Natural killer cell (primary cell): ENCODE measurements around the gene CMTM4. TPM values are rescaled to one million over a fixed set of nuclear protein-coding genes. Genes with fewer than 3 reads are reported as not detected.

Experiments used
- ATAC-seq, 3 donors: fragments of 150-1000 bp in 2 of 3; fragments of 200-7000 bp in 1 of 3; cut with Tn5 transposase; 1 replicate in 1 of 3; 2 replicates in 2 of 3; pipeline ENCODE4 v1.10.0; 2021; ENCODE audit warnings: mild to moderate bottlenecking in 2 of 3, moderate library complexity in 2 of 3
- DNase-seq, 2 donors: peaks; one replicate each; pipeline versions ENCODE4 v3.0.0 to v3.0.0-alpha.2; 2013 to 2021; ENCODE audit warnings: mixed read lengths in 1 of 2
- H3K27ac ChIP-seq: one replicate; pipeline ENCODE4 v1.5.1; 2013; ENCODE audit warnings: mild to moderate bottlenecking, low read length
- H3K27me3 ChIP-seq: one replicate; pipeline ENCODE4 v1.6.1; 2013; ENCODE audit warnings: low read length; ENCODE audit not compliant: control insufficient read depth, insufficient read depth
- H3K36me3 ChIP-seq: one replicate; pipeline ENCODE4 v1.6.1; 2013; ENCODE audit warnings: low read length; ENCODE audit not compliant: control insufficient read depth, insufficient read depth
- H3K4me1 ChIP-seq: one replicate; pipeline ENCODE4 v1.6.1; 2013; ENCODE audit warnings: low read length; ENCODE audit not compliant: control insufficient read depth, insufficient read depth
- H3K4me3 ChIP-seq: one replicate; pipeline ENCODE4 v1.5.1; 2013; ENCODE audit warnings: low read length
- H3K9me3 ChIP-seq: one replicate; pipeline ENCODE4 v1.6.1; 2013; ENCODE audit warnings: low read length; ENCODE audit not compliant: control insufficient read depth, insufficient read depth
- H3K27ac Mint-ChIP-seq, 2 donors: one replicate each; pipeline ENCODE4 v1.8.0; 2022; ENCODE audit warnings: mild to moderate bottlenecking in 2 of 2, mixed read lengths in 2 of 2, moderate library complexity in 1 of 2
- H3K27me3 Mint-ChIP-seq, 2 donors: one replicate each; pipeline ENCODE4 v1.8.0; 2022; ENCODE audit warnings: low read depth in 2 of 2, mixed read lengths in 2 of 2
- H3K36me3 Mint-ChIP-seq: one replicate; pipeline ENCODE4 v1.8.0; 2022; ENCODE audit warnings: mixed read lengths
- H3K4me1 Mint-ChIP-seq, 2 donors: one replicate each; pipeline ENCODE4 v1.8.0; 2022; ENCODE audit warnings: mixed read lengths in 2 of 2
- H3K4me3 Mint-ChIP-seq: one replicate; pipeline ENCODE4 v1.8.0; 2022; ENCODE audit warnings: mild to moderate bottlenecking, moderate library complexity, mixed read lengths
- H3K9me3 Mint-ChIP-seq, 2 donors: one replicate each; pipeline ENCODE4 v1.8.0; 2022; ENCODE audit warnings: mixed read lengths in 2 of 2
- WGBS: methylation state at CpG from one replicate; pipeline ENCODE4 v1.1.7; 2013; ENCODE audit warnings: missing lambda C conversion rate; ENCODE audit not compliant: insufficient coverage; 5-methylcytosine and 5-hydroxymethylcytosine counted together
- intact Hi-C: fragments of 100-400 bp; cut with micrococcal nuclease; formaldehyde crosslinking; loops from one replicate; pipeline ENCODE4 v1.14.2; 2022
- total RNA-seq, 4 donors: library from RNA; stranded (reverse); fragments of 120-200 nt in 1 of 4; gene quantifications; one replicate each; pipeline versions ENCODE4 v1.2.3 to v1.2.4, GENCODE V29; 2013 to 2022
- TF ChIP-seq, protein P1 (sequence below): fragments of 200-600 bp; IDR thresholded peaks from one replicate; pipeline ENCODE4 v1.8.0; 2022; ENCODE audit warnings: antibody characterized with exemption

Gene CMTM4
- total RNA-seq, 3 donors from 2014 or later (not counting 1 experiment from before 2014, with no cell fraction given): 0.61 to 1.4 (median 0.85) TPM

DNA sequence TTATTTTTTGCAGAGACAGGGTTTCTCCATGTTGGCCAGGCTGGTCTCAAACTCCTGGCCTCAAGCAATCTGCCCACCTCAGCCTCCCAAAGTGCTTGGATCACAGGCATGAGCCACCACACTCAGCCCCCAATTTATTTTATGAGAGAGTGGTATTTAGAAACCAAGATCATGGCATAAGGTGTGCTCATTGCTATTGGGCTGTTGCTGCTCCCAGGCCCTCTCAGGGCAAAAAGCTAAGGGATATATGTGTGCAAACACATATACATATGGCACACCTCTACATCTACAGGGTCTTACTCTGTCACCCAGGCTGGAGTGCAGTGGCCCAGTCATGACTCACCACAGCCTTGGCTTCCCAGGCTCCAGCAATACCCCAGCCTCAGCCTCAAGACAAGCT lies 15.0 kb upstream of the CMTM4 start:
- ATAC-seq (no peak), DNase-seq (no peak)

DNA sequence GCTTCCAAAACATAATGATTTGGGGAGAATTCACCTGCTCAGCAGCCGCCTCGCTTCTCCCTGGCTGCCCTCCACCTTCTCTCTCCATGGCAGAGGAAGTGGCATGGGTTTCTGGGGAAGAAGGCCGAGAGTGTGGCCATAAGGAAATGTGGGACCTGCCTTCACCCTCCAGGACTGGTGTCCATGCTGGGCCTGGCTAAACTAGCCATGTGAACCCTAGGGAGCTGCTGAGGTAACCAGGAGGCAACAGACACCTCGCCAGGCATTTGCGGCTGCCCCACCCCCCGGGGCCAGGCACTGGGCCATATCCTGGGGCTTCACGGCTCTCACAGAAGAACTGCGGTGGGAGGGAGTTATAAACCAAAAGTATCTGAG lies 9.9 kb upstream of the CMTM4 start:
- DNase-seq (no peak), ATAC-seq (no peak)
- Mint-ChIP-seq H3K4me3 (no peak overlapping the region), H3K9me3 (no peaks in the 10 kb centered on the region), H3K4me1 (no peaks in the 10 kb centered on the region), H3K27me3 (peaks cover 9 to 11% of the 10 kb centered on the region in 2 donors), H3K36me3 (no peaks in the 10 kb centered on the region), H3K27ac (no peak overlapping the region)
- Histone ChIP-seq H3K4me1 (no peaks in the 10 kb centered on the region), H3K9me3 (no peaks in the 10 kb centered on the region), H3K27me3 (peaks cover 4% of the 10 kb centered on the region), H3K4me3 (no peak overlapping the region), H3K36me3 (no peaks in the 10 kb centered on the region), H3K27ac (no peak overlapping the region)
- WGBS: 79% methylated on average over 8 of the region's 8 CpGs
- TF ChIP-seq, protein P1, sequence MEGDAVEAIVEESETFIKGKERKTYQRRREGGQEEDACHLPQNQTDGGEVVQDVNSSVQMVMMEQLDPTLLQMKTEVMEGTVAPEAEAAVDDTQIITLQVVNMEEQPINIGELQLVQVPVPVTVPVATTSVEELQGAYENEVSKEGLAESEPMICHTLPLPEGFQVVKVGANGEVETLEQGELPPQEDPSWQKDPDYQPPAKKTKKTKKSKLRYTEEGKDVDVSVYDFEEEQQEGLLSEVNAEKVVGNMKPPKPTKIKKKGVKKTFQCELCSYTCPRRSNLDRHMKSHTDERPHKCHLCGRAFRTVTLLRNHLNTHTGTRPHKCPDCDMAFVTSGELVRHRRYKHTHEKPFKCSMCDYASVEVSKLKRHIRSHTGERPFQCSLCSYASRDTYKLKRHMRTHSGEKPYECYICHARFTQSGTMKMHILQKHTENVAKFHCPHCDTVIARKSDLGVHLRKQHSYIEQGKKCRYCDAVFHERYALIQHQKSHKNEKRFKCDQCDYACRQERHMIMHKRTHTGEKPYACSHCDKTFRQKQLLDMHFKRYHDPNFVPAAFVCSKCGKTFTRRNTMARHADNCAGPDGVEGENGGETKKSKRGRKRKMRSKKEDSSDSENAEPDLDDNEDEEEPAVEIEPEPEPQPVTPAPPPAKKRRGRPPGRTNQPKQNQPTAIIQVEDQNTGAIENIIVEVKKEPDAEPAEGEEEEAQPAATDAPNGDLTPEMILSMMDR: no peak
- intact Hi-C loops: no loop called here

More for the DNA sequence above, 15.0 kb upstream of the CMTM4 start:
- TF ChIP-seq, protein P1: no peak
- Histone ChIP-seq H3K27ac (no peak overlapping the region), H3K4me3 (no peak overlapping the region), H3K27me3 (peaks cover 4% of the 10 kb centered on the region), H3K4me1 (no peaks in the 10 kb centered on the region), H3K36me3 (no peaks in the 10 kb centered on the region), H3K9me3 (no peaks in the 10 kb centered on the region)
- Mint-ChIP-seq H3K4me3 (no peak overlapping the region), H3K36me3 (no peaks in the 10 kb centered on the region), H3K27ac (no peak overlapping the region), H3K4me1 (no peaks in the 10 kb centered on the region), H3K27me3 (peaks cover 6 to 9% of the 10 kb centered on the region in 2 donors), H3K9me3 (no peaks in the 10 kb centered on the region)
- intact Hi-C loops: no loop called here

GRCh38 chr16:66705790-66706505 lies 9.4 kb upstream of the CMTM4 start:
- Mint-ChIP-seq H3K4me3 (no peak overlapping the region), H3K36me3 (no peaks in the 10 kb centered on the region), H3K9me3 (no peaks in the 10 kb centered on the region), H3K4me1 (no peaks in the 10 kb centered on the region), H3K27me3 (peaks cover 9 to 11% of the 10 kb centered on the region in 2 donors), H3K27ac (no peak overlapping the region)
- Histone ChIP-seq H3K36me3 (no peaks in the 10 kb centered on the region), H3K4me3 (no peak overlapping the region), H3K9me3 (no peaks in the 10 kb centered on the region), H3K27me3 (peaks cover 4% of the 10 kb centered on the region), H3K4me1 (no peaks in the 10 kb centered on the region), H3K27ac (no peak overlapping the region)
- intact Hi-C loops: no loop called here
- 89% methylated on average over 11 of the region's 11 CpGs for WGBS
- ATAC-seq (no peak), DNase-seq (no peak)
- TF ChIP-seq, protein P1: no peak
